ENCODE measurements around the gene USP21.

The USP21 gene

DNA sequence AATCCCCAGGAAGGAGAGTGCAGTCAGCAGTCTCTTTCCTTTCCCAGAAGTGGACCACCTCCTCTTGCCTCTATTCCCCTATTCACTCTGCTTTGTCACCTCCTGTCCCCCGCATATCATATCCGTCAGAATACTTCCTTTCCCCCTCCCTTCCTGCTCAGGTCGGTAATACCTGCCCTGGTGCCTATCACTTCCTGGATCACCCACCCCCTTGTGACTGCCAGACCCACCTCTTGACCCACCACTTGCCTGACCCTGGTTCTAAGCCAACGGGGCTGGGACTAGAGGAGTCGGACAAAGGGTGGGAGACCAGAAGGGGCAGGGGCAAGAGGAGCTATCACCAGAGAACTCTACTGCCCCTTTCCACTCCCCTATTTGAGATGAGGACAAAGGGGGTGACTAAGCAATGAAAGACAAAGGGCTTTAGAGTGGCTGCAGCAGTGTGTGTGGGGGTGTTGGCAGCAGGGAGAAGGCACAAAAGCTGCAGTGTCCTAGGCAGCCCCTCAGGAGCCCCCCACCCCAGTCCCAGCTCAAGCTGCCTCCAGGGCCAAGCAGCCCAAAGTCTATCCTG, 41.2 kb downstream of the USP21 start:
- DNase-seq (ENCODE audit: low read depth, low spot score) = no peak
- no peak overlapping the region for H3K4me3 ChIP-seq (ENCODE audit: low read length)

DNA sequence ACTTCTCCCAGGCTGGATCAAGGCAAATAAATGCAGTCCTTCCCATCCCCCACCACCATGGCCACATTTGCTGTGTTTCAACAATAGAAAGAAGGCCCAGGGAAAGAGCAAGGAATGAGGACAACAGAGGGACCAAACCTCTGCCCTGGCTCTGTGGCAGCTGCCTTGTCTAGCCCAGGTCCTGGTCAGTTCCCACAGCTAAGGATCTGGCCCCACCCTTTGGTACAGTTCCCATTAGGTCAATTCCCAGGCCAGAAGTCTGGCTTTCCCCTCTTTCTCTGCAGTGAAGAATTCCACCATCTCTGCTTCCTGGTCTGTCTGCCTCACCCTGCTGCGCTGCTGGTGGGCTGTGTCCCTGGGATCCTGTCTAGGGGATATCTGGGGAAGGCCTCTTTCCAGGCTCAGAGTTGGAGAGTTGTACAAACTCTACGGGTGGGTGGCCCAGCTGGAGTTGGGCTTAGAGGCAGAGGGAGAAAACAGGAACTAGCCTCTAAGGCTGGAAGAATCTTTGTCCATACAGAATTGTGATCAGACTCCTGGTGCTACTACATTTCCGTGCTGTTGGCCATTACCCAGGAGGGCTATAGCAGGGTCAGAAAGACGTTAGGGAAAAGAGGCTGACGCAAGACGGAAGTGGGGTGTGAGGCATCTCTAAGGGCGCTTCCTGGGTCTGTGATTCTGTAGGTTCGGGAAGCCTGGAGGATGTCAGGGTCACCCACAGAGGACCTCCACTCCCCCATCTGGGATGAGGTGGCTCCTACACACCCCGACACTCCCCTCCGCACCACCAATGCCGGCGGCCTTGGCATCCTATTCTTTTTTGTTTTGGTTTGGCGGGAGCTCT, 41.9 kb downstream of the USP21 start:
- DNase-seq (ENCODE audit: low read depth, low spot score) = no peak
- H3K4me3 ChIP-seq (ENCODE audit: low read length) = peak overlapping the region; percentile 97; the same call in 1 of the 2 replicates

- peak; percentile 98 for DNase-seq (ENCODE audit: low read depth, low spot score)
- peak within 1 kb of the TSS; percentile 97 for H3K4me3 ChIP-seq (ENCODE audit: low read length)
Measured at GRCh38 chr1:161201836-161202712, 42.8 kb downstream of the USP21 start, which contains the start of gene NDUFS2. Gene NDUFS2, plus strand, starts transcription at chr1:161202367. Its CDS starts 19 bp downstream, at chr1:161202386.

DNA sequence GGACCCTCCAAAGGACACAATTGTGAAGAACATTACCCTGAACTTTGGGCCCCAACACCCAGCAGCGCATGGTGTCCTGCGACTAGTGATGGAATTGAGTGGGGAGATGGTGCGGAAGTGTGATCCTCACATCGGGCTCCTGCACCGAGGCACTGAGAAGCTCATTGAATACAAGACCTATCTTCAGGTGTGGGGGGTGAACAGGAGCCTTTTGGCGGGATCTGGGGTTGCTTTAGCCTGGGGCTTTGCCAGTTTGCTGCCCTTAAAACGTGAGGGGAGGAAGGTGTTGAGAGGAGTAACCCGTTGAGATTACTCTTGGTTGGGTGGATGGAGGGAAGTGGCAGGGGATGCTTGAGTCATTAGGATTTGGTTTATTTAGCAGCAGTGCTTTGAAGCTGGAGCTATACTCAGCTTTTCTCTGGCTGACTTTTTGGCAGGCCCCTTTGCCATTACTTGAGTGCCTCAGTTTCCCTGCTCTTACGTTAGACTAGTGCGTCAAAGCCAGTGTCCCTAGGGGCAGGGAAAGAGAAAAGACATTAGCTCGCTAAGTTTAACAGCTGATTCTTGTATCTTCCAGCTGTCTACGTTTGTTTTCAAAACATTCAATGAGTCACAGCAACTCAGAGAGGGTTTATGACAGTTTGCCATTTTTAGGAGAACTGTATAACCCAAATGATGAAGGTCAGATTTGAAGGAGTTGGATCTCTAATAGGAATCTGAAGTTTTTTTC, 47.3 kb downstream of the USP21 start:
- H3K4me3 ChIP-seq (ENCODE audit: low read length) = no peak overlapping the region
- no peak for DNase-seq (ENCODE audit: low read depth, low spot score)

DNA sequence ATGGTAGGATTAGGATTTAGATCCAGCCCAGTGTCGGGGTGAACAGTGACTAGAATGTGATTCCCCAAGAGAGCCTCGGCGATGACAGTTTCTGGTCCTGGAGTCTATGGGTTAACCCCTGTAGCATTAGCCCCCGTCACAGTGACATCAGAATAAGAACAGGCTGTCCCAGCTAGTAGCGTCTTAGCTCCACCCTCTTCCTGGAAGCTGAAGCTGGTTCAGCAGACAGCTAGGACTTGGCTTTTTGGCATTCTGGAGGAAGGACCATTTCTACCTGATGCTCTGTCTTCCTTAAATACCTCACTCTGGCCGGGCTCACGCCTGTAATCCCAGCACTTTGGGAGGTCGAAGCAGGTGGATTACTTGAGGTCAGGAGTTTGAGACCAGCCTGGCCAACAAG, 47.9 kb downstream of the USP21 start:
- H3K4me3 ChIP-seq (ENCODE audit: low read length) = no peak overlapping the region
- DNase-seq (ENCODE audit: low read depth, low spot score) = no peak

- peak; percentile 37 for DNase-seq (ENCODE audit: low read depth, low spot score)
- H3K4me3 ChIP-seq (ENCODE audit: low read length) = no peak overlapping the region
Measured at GRCh38 chr1:161209790-161210409, 50.6 kb downstream of the USP21 start.

DNA sequence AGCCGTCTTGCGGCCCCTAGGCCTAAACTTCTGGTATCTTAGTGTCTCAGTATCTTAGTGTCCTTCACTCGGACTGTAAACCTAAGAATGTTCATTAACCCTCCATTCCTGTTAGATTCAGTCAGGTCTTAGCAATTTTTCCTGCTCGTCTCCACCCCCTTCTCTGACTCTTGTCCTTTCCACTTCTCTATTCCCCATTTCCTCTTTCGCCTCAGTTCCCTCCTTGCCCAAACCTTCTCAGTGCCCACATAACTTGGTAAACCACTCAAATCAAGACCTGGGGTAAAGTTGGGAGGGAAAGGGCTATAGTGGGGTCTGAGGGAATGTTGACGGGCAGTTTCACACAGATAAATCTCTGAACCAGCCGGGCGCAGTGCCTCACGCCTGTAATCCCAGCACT, 55.1 kb downstream of the USP21 start:
- DNase-seq (ENCODE audit: low read depth, low spot score) = no peak
- no peak overlapping the region for H3K4me3 ChIP-seq (ENCODE audit: low read length)

GRCh38 chr1:161215076-161215475, 55.8 kb downstream of the USP21 start, which contains the start of gene FCER1G:
Gene FCER1G, plus strand, starts transcription at chr1:161215295. Its CDS starts 27 bp downstream, at chr1:161215322.
- H3K4me3 ChIP-seq (ENCODE audit: low read length) = no peak within 1 kb of the TSS
- DNase-seq (ENCODE audit: low read depth, low spot score) = no peak
